Spleen (tissue), 11 donors: Measurements from ENCODE around the gene UNC13C. TPM values are rescaled to one million over a fixed set of nuclear protein-coding genes. Genes with fewer than 3 reads are reported as not detected.
A peak's percentile ranks its signal among the peaks of the same experiment; 100 is the strongest.

Experiments used
- DNase-seq: peaks from one replicate; pipeline ENCODE4 v3.0.0-alpha.2; 2020
- H3K27ac ChIP-seq, 8 donors: fragments of 200-600 bp; sonication (generic) in 7 of 8; 1 replicate in 4 of 8; 2 replicates in 4 of 8; pipeline versions ENCODE4 v1.5.0 to v1.8.0; 2016 to 2021; ENCODE audit warnings: inconsistent platforms in 4 of 8, mild to moderate bottlenecking in 4 of 8, moderate library complexity in 1 of 8
- H3K27me3 ChIP-seq, 7 donors: fragments of 200-600 bp; sonication (generic) in 6 of 7; replicated peaks in 1 of 7; 1 replicate in 4 of 7; 2 replicates in 3 of 7; pipeline versions ENCODE4 v1.5.0 to v1.8.0; 2016 to 2021; ENCODE audit warnings: inconsistent platforms in 3 of 7, mild to moderate bottlenecking in 1 of 7
- H3K36me3 ChIP-seq, 6 donors: fragments of 200-600 bp; sonication (generic) in 5 of 6; 1 replicate in 4 of 6; 2 replicates in 2 of 6; pipeline versions ENCODE4 v1.5.0 to v1.8.0; 2016 to 2021; ENCODE audit warnings: inconsistent platforms in 2 of 6
- H3K4me1 ChIP-seq, 6 donors: fragments of 200-600 bp; sonication (generic) in 5 of 6; 1 replicate in 3 of 6; 2 replicates in 3 of 6; pipeline versions ENCODE4 v1.5.0 to v1.8.0; 2016 to 2021; ENCODE audit warnings: inconsistent platforms in 3 of 6
- H3K4me3 ChIP-seq, 8 donors: fragments of 200-600 bp; sonication (generic) in 7 of 8; 1 replicate in 4 of 8; 2 replicates in 4 of 8; pipeline versions ENCODE4 v1.5.0 to v1.8.0; 2016 to 2021; ENCODE audit warnings: inconsistent platforms in 4 of 8, mild to moderate bottlenecking in 4 of 8, moderate library complexity in 2 of 8
- H3K9me3 ChIP-seq, 8 donors: fragments of 200-600 bp; sonication (generic) in 7 of 8; 1 replicate in 4 of 8; 2 replicates in 4 of 8; pipeline versions ENCODE4 v1.5.0 to v1.8.0; 2016 to 2021; ENCODE audit warnings: inconsistent platforms in 4 of 8
- CTCF ChIP-seq, 11 experiments: fragments of 200-600 bp in 7 of 11; fragments of 450-650 bp in 4 of 11; sonication (generic) in 4 of 11; IDR thresholded peaks in 8 of 11; conservative IDR thresholded peaks in 3 of 11; 1 replicate in 7 of 11; 2 replicates in 4 of 11; pipeline versions ENCODE4 v1.4.0 to v1.8.0; 2016 to 2021; ENCODE audit warnings: antibody characterized with exemption in 11 of 11, inconsistent platforms in 4 of 11, mild to moderate bottlenecking in 1 of 11
- POLR2A ChIP-seq, 3 donors: fragments of 450-650 bp; IDR thresholded peaks; one replicate each; pipeline ENCODE4 v1.5.1; 2017; ENCODE audit warnings: antibody characterized with exemption in 3 of 3, mild to moderate bottlenecking in 1 of 3
- POLR2AphosphoS5 ChIP-seq, 3 donors: sonication (generic); formaldehyde crosslinking; IDR thresholded peaks; one replicate each; pipeline ENCODE4 v1.5.1; 2017; ENCODE audit warnings: antibody characterized with exemption in 3 of 3
- WGBS, 5 donors: extraction: QIAGEN DNeasy Blood & Tissue Kit in 3 of 5; methylation state at CpG; one replicate each; pipeline versions ENCODE4 v1.1.5 to v1.1.7; 2013 to 2018; 5-methylcytosine and 5-hydroxymethylcytosine counted together
- intact Hi-C: fragments of 100-400 bp; cut with DNase I; formaldehyde crosslinking; loops from one replicate; pipeline ENCODE4 v1.15.0; 2023; ENCODE audit warnings: low total_unique reads
- polyA plus RNA-seq, 3 donors: library from polyadenylated mRNA; stranded (reverse); fragments of 200-250 nt; gene quantifications; one replicate each; pipeline ENCODE4 v1.2.1, GENCODE V29; 2013
- total RNA-seq, 7 donors: library from RNA; depleted of rRNA in 3 of 7; stranded (reverse); fragments of >200 nt in 3 of 7; fragmentation: NEBNext Ultra II Directional in 4 of 7; extraction: Animal tissue kit (Norgen Biotek cat#: 25700) in 4 of 7; gene quantifications; one replicate each; pipeline versions ENCODE4 v1.1.0 to v1.2.1, GENCODE V29; 2016 to 2021
- donor health status: healthy with polysubstance abuse.
- donor health status: DM: no; HTN: no; CAD: no; lungs with moderate emphysema.
- donor health status: DM: no; HTN: no; CAD: no.
- donor health status: Bipolar disorder and iron deficiency.
- donor health status: healthy.
- donor health status: DM: no; HTN: no; CAD: no.
- donor health status: DM: yes; HTN: yes; CAD: no.

The UNC13C gene
- total and polyA plus RNA-seq, 10 donors = 0.06 TPM; not detected in 9

GRCh38 chr15:54373332-54373731 lies 395.1 kb downstream of the UNC13C start:
- intact Hi-C loops = no loop called here
- H3K4me3 ChIP-seq = no peak overlapping the region
- whole genome bisulfite sequencing, 5 donors = 80 to 100% (median 95%) methylated on average over 1 to 2 of the region's 2 CpGs
- TF ChIP-seq POLR2A (IDR thresholded peaks at IDR 0.05) = no peak
- no peak for TF ChIP-seq POLR2AphosphoS5 (IDR thresholded peaks at IDR 0.05)
- no peaks in the 10 kb centered on the region for H3K4me1 ChIP-seq
- H3K36me3 ChIP-seq = no peaks in the 10 kb centered on the region
- no peak overlapping the region for H3K27ac ChIP-seq
- no peaks in the 10 kb centered on the region for H3K27me3 ChIP-seq
- peak; percentile 54 for DNase-seq
- H3K9me3 ChIP-seq = peaks cover 0 to 24% (median 17%) of the 10 kb centered on the region in 8 donors

DNA sequence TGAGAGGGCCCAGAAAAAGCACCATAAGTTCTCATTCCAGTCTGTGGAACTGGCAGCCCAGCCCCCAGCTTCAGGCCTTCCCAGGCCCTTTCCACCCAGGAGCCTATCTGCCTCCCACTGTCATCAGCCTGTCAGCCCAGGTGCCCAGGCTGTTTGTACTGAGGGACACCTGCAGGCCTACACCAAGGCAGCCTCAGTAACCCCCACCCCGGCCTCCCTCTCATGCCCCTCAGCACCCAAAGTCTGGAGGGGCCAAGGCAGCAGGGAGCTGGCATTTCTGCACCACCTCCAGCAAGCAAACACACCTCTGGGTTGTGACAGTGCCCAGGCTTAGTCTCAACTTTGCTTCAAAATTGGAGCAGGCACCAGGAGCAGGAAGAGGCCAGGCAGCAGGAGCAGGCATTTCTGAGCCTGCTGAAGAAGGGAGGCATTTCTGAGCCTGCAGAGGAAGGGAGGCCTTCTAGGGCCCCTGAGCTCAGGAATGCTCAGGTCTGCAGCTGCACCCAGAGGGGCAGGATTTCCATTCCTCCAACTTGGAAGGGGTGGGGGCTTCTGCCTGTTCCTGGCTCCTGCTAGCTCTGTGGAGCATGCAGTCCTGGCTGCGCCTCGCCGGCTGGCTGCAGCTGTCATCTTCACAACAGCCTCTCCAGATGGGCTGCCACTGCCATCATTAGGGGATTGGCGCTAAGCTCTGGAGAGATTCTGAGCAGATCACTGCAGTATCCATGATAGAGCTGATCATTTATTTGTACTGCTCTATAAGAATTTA lies 396.1 kb downstream of the UNC13C start:
- no peak for TF ChIP-seq POLR2A (IDR thresholded peaks at IDR 0.05)
- TF ChIP-seq POLR2AphosphoS5 (IDR thresholded peaks at IDR 0.05) = no peak
- TF ChIP-seq CTCF (IDR thresholded peaks at IDR 0.05 in 8 of 11, conservative IDR thresholded peaks at IDR 0.05 in 3 of 11) = no peak
- H3K36me3 ChIP-seq = no peaks in the 10 kb centered on the region
- no peak overlapping the region for H3K4me3 ChIP-seq
- peaks cover 0 to 24% (median 17%) of the 10 kb centered on the region in 8 donors for H3K9me3 ChIP-seq
- H3K27me3 ChIP-seq = no peaks in the 10 kb centered on the region
- intact Hi-C loops = no loop called here
- WGBS, 5 donors = 73 to 91% (median 77%) methylated on average over 4 to 5 of the region's 5 CpGs
- peak; percentile 49 for DNase-seq
- no peak overlapping the region for H3K27ac ChIP-seq
- no peaks in the 10 kb centered on the region for H3K4me1 ChIP-seq

- Histone ChIP-seq H3K36me3 (no peaks in the 10 kb centered on the region), H3K27me3 (no peaks in the 10 kb centered on the region), H3K9me3 (no peaks in the 10 kb centered on the region), H3K27ac (no peak overlapping the region), H3K4me1 (no peaks in the 10 kb centered on the region), H3K4me3 (no peak overlapping the region)
- intact Hi-C loops = no loop called here
- no peak for TF ChIP-seq POLR2A (IDR thresholded peaks at IDR 0.05)
- no peak for TF ChIP-seq CTCF (IDR thresholded peaks at IDR 0.05 in 8 of 11, conservative IDR thresholded peaks at IDR 0.05 in 3 of 11)
- no peak for TF ChIP-seq POLR2AphosphoS5 (IDR thresholded peaks at IDR 0.05)
- DNase-seq = no peak
- WGBS, 5 donors = 40 to 68% (median 58%) methylated on average over 1 of the region's 1 CpG
These were observed 409.6 kb downstream of the UNC13C start for GRCh38 chr15:54387799-54388198.

- DNase-seq = no peak
- H3K4me1 ChIP-seq = no peaks in the 10 kb centered on the region
- no peaks in the 10 kb centered on the region for H3K36me3 ChIP-seq
- H3K27ac ChIP-seq = no peak overlapping the region
- no peaks in the 10 kb centered on the region for H3K9me3 ChIP-seq
- H3K27me3 ChIP-seq = no peaks in the 10 kb centered on the region
- 82 to 98% (median 87%) methylated on average over 1 of the region's 1 CpG for WGBS, 5 donors
- no peak overlapping the region for H3K4me3 ChIP-seq
- TF ChIP-seq POLR2A (IDR thresholded peaks at IDR 0.05) = no peak
- intact Hi-C loops = no loop called here
These were observed 410.5 kb downstream of the UNC13C start for GRCh38 chr15:54388746-54389145.

DNA sequence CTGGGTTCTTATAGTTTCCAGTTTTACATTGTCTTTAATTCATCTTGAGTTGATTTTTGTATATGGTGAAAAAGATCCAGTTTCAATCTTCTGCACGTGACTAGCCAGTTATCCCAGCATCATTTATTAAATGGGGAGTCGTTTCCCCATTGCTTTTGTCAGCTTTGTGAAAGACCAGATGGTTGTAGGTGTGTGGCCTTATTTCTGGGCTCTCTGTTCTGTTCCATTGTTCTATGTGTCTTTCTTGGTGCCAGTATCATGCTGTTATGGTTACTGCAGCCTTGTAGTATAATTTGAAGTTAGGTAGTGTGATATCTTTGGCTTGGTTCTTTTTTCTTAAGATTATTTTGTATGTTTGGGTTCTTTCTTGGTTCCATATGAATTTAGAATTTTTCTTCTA lies 432.2 kb downstream of the UNC13C start:
- intact Hi-C loops = no loop called here
- WGBS, 5 donors = 56 to 77% (median 67%) methylated on average over 2 of the region's 2 CpGs
- DNase-seq = no peak
- TF ChIP-seq POLR2AphosphoS5 (IDR thresholded peaks at IDR 0.05) = no peak
- TF ChIP-seq CTCF (IDR thresholded peaks at IDR 0.05 in 8 of 11, conservative IDR thresholded peaks at IDR 0.05 in 3 of 11) = no peak
- Histone ChIP-seq H3K4me3 (no peak overlapping the region), H3K27ac (no peak overlapping the region), H3K4me1 (no peaks in the 10 kb centered on the region), H3K9me3 (no peaks in the 10 kb centered on the region), H3K36me3 (no peaks in the 10 kb centered on the region), H3K27me3 (no peaks in the 10 kb centered on the region)
